Measurements from ENCODE around the gene TMEM63B.

DNA sequence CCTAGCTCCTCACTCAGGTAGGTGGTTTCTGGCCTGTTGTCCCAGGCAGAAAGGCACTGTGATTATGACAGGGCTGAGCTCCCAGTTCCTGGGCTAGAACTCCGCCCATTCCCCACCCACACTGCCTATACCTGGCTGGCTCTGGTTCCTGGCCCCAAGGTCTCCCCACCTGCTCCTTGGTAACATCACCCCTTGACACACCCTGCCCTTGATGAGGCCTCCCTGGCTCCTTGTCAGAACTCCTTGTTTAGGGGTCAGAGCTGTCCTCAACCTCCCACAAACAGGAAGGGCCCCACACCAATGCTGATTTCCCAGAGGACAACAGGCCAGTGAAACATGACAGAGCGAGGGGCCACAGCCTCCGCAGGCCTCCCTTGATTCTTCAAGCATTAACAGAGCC lies 73.8 kb downstream of the TMEM63B start:
- no peak for TF ChIP-seq CTCF (IDR thresholded peaks at IDR 0.05)
- no peak for TF ChIP-seq POLR2A (IDR thresholded peaks at IDR 0.05)
- no peak for TF ChIP-seq POLR2AphosphoS5 (IDR thresholded peaks at IDR 0.05)
- no peak for TF ChIP-seq EP300 (IDR thresholded peaks at IDR 0.05)
